GM21723 (cell line): ENCODE results near the gene FAM135A.
"Not testable (repeated sequence)": the region's sequence is repeated elsewhere in the genome, so short reads cannot be mapped to it uniquely, and the experiment has no call there.

Experiments used
- ATAC-seq: cut with Tn5 transposase; IDR thresholded peaks from one replicate; pipeline ENCODE4 v1.9.1; 2021; ENCODE audit warnings: mild to moderate bottlenecking, moderate library complexity; ENCODE audit not compliant: unreplicated experiment

Gene FAM135A

DNA sequence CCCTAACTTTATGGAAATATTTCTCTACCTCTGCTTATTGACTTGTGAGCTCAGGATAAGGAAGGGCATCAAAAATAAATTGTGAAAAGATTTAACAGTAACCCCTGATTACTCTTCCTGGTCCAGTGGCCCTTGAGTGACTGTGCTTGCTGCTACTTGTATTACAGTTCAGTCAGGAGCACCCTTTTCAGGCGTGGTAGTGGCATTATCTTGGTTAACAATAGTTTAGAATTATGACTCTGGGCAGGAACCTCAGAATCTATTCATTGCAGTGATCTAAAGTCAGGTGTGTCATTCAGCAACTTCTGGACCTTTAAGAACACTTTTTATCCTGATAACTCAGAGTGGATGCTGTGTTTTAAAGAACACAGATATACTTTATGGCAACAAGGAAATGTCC lies 43.4 kb downstream of the FAM135A start:
- no peak for ATAC-seq

- ATAC-seq = no peak
These were observed 45.9 kb downstream of the FAM135A start for GRCh38 chr6:70459235-70459634.

- not testable (repeated sequence) for ATAC-seq
These were observed 46.4 kb downstream of the FAM135A start for GRCh38 chr6:70459699-70460098.

DNA sequence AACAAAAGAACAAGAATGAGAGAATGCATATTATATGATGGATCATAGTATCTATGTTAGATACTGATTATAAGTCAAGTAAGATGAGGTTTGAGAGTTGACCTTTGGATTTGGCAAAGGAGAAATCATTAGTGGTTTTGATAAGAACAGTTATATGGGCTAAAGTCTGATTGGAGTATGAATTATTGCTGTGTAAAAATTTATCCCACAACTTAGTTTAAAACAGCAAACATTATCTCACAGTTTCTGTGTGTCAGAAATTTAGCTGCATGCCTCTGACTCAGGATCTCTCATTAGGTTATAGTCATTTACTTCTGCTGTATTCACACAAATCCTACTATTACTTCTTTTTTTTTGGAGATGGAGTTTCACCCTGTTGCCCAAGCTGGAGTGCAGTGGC lies 56.7 kb downstream of the FAM135A start:
- no peak for ATAC-seq

DNA sequence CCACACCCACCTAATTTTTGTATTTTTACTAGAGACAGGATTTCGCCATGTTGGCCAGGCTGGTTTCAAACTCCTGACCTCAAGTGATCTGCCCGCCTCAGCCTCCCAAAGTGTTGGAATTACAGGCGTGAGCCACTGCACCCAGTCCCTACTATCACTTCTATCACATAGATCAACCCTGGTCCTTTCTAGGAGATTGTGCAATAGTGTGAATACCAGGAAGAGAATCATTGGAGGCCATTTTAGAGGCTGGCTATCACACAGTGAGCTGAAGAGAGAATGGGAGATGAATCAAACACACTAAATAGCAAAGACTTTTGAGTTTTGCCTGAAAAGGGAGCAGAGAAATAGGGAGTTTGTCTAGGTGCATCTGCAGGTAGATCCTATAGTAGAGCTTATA lies 57.2 kb downstream of the FAM135A start:
- ATAC-seq = not testable (repeated sequence)

- ATAC-seq = no peak
These were observed 61.4 kb downstream of the FAM135A start for GRCh38 chr6:70474751-70475150.

DNA sequence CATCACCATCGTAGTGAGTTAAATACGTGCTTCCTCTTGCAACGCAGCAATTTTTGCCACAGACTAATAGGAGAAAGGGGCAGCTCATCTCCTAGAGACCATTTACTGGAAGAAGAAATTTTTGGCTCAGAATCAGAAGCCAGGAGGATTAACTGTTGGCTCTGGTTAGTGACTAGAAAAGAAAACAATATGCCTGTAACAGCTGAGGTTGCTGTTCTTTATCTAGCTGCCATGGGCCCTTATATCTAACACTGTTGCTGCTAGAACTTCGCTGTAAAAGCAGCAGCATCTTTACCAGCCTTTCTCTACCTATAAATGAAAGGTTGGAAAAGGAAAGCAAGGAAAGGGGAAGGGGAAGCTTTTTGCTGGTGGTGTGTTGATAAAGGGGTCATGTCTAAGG lies 65.9 kb downstream of the FAM135A start:
- ATAC-seq = no peak

GRCh38 chr6:70486638-70487037 lies 73.3 kb downstream of the FAM135A start:
- ATAC-seq = not testable (repeated sequence)

DNA sequence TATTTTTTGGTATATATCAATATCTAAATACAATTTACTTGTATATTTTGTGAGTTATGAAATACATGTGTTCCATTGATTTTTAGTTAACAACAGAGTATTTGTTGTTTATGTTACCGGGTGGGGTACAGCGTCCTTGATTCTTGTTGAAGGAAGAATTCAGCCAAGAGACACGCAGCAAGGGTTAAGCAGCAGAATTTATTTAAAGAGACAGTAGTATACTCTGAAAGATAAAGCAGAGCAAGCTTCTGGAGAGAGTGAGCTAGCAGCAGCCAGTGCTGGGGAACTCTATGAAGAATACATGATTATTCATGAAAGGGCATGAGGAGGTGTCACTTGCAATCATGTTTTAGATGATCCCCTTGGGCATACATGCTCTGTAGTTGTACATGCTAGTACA lies 76.1 kb downstream of the FAM135A start:
- ATAC-seq = no peak

DNA sequence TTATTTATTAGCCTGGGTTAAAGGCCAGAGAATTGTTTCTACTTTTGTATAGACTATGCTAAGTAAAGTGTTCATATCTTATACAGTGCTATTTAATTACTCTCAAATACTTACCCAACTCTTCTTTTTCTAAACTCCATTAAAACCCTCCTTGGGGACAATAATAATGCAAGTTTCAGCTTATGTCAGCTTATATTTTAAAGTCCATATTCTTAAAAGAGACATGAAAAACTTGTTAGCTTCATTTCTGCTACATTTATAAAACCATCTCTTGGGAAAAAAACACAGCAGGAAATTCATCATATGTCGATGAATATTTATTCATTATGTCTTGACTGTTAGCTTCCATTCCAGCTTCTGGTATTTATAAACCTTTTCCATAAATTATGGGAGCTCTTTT lies 81.5 kb downstream of the FAM135A start:
- no peak for ATAC-seq

- not testable (repeated sequence) for ATAC-seq
These were observed 82.5 kb downstream of the FAM135A start for GRCh38 chr6:70495790-70496189.

DNA sequence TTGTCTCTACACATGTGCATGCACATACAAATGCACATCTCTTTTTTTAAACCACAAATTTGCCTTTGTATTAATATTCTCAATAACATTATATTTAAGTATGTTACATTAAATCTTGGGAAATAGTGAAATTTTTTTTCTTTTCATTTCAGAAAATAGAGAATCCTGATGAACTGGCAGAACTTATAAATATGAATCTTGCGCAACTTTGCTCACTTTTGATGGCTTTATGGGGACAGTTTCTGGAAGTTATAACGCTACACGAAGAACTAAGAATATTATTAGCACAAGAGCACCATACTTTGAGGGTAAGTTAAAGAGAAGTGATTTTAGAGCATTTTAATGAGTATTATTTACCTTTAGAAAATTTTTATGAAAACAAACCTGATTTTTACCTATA lies 89.2 kb downstream of the FAM135A start:
- no peak for ATAC-seq

DNA sequence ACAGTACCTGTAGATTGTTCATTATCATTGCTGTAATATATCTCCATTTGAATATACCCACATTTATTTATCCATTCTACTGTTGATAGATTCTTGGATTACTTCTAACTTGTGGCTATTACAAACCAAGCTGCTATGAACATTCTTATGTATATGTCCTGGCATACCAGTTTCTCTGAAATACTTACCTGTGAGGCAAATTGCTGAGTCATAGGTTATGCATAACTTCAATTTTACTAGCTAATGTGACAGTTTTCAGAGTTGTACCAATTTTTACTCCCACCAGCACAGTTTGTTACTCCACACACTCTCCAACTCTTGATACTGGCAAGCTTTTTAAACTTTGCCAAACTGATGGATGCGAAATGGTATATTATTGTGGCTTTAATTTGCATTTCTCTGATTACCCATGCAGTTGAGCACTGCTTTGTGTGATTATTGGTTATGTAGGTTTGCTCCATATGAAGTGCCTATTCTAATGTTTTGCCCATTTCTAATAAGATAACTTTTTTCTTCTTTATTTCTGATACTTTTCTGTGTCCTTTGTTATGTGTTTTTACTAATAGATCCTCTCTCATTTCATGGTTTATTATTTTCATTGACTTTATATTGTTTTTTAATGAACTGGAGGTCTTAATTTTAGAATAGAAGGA lies 90.6 kb downstream of the FAM135A start:
- ATAC-seq = no peak

DNA sequence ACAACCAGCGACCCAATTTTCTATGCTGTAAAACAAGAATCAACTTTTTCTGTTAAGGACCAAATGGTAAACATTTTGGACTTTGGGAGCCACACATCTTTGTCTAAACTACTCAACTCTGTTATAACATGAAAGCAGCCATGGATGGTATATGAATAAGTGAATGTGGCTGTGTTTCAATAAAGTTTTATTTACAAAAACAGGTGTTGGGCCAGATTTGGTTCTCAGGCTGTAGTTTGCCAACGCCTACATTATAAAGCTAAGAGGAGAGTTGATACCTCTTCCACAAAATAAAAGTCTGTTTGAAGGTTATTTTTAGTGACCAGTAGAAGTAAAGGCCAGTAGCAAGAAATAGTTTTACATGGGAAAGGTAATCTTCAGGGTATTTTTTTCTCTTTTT lies 93.0 kb downstream of the FAM135A start:
- no peak for ATAC-seq

- no peak for ATAC-seq
These were observed 93.9 kb downstream of the FAM135A start for GRCh38 chr6:70507161-70507560.

GRCh38 chr6:70508953-70509352 lies 95.6 kb downstream of the FAM135A start:
- no peak for ATAC-seq

DNA sequence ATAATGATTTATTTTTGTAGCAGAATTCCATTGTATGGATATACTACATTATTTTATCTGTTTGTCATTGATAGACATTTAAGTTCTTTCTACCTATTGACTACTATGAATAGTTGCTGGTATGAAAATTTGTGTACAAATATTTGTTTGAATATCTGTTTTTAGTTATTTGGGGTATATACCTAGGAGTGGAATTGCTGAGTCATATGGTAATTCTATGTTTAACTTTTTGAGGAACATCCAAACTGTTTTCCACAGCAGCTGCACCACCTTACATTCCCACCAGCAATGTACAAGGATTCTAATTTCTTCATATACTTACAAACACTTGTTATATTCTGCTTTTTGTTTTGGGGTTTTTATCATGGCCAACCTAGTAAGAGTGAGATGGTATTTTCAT lies 97.3 kb downstream of the FAM135A start:
- ATAC-seq = no peak

DNA sequence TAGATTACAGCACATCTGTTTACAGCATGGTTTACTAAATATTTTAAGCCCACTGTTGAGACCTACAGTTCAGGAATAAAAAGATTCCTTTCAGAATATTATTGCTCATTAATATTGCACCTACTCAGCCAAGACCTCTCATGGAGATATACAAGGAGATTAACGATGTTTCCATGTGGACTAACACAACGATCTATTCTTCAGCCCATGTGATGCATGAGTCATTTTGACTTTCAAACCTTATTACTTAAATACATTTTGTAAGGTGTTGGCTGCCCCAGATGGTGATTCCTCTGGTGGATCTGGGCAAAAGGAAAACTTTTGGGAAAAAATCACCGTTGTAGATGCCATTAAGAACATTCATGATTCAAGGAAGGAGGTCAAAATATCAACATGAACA lies 105.4 kb downstream of the FAM135A start:
- no peak for ATAC-seq

GRCh38 chr6:70520575-70520974 lies 107.3 kb downstream of the FAM135A start:
- ATAC-seq = no peak

GRCh38 chr6:70524721-70525286 lies 111.5 kb downstream of the FAM135A start:
- ATAC-seq = no peak

DNA sequence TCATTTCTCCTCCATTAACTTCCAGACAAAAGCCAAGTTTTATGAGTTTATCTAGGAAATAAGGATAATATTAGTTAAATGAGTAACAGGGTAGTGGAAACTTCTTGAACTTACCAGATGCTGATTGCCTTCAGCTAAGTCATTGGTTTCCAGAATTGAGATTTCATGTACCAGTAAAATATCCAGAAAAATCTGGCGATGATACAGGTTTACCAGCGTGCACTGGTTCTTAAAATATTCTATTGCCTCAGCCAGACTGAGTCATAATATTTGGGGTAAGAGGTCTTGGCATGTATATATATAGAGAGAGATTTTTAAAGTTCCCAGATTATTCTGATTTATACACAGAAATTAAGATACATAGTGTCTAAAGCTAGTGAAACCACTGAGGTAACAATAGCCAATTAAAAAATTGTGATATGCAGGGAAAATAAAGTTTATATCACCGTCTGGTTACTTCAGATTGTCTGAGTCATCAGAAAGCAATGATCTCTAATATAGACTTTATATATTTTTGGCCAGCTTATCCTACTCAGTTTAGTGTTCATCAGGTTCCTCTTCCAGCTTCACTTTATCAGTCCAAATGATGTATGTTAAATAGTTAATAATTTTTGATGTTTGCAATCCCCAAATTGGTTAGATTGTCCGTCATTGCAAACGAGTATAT lies 113.9 kb downstream of the FAM135A start:
- no peak for ATAC-seq

- ATAC-seq = no peak
These were observed 116.7 kb downstream of the FAM135A start for GRCh38 chr6:70530023-70530422.
